HFF-Myc (cell line): ENCODE results near the gene STK24.

Experiments
- DNase-seq: peaks from one replicate; pipeline ENCODE4 v3.0.0-alpha.2; 2011; ENCODE audit warnings: low read depth; ENCODE audit errors: extremely low read depth
- H3K4me3 ChIP-seq: replicated peaks from 2 replicates; pipeline ENCODE4 v1.5.1; 2011; ENCODE audit warnings: low read depth, mild to moderate bottlenecking, control low read depth, low read length
- TF ChIP-seq, protein P1 (sequence below): IDR thresholded peaks from 2 replicates; pipeline ENCODE4 v1.5.1; 2012; ENCODE audit warnings: mild to moderate bottlenecking, low read depth, low read length, control low read depth; ENCODE audit errors: missing control alignments

The STK24 gene

DNA sequence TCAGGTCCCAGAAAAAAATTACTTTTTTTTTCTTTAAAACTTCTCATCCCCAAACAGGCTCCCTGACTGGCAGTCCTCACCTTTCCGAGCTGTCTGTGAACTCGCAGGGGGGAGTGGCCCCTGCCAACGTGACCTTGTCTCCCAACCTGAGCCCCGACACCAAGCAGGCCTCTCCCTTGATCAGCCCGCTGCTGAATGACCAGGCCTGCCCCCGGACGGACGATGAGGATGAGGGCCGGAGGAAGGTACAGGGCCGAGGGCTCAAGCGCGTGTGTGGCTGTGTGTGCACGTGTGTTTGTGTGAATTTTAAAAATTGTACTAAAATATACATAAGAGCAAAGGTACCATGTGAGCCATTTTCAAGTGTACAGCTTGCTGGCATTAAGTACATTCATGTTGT, 167.6 kb downstream of the STK24 start:
- no peak overlapping the region for H3K4me3 ChIP-seq
- DNase-seq: no peak
- TF ChIP-seq, protein P1, sequence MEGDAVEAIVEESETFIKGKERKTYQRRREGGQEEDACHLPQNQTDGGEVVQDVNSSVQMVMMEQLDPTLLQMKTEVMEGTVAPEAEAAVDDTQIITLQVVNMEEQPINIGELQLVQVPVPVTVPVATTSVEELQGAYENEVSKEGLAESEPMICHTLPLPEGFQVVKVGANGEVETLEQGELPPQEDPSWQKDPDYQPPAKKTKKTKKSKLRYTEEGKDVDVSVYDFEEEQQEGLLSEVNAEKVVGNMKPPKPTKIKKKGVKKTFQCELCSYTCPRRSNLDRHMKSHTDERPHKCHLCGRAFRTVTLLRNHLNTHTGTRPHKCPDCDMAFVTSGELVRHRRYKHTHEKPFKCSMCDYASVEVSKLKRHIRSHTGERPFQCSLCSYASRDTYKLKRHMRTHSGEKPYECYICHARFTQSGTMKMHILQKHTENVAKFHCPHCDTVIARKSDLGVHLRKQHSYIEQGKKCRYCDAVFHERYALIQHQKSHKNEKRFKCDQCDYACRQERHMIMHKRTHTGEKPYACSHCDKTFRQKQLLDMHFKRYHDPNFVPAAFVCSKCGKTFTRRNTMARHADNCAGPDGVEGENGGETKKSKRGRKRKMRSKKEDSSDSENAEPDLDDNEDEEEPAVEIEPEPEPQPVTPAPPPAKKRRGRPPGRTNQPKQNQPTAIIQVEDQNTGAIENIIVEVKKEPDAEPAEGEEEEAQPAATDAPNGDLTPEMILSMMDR: no peak

DNA sequence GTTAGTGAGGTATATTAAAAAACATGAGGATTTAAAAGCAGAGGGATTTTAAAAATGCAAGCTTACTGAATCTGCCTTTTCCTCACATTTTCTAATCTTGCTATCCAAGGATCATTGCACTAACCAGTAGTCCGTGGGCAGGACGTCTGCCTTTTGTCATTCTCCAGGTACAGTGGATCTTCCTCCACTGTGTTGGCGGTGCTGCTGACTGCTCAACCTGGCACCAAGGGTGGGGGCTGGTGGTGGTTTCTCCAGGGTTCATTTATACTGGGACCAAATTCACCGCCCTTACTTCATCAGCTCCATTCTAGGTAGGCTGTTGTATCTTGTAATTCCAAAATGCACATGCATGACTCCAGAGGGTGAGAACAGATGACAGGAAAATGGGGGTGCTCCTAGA, 169.3 kb downstream of the STK24 start:
- H3K4me3 ChIP-seq: no peak overlapping the region
- TF ChIP-seq, protein P1: no peak
- no peak for DNase-seq

DNA sequence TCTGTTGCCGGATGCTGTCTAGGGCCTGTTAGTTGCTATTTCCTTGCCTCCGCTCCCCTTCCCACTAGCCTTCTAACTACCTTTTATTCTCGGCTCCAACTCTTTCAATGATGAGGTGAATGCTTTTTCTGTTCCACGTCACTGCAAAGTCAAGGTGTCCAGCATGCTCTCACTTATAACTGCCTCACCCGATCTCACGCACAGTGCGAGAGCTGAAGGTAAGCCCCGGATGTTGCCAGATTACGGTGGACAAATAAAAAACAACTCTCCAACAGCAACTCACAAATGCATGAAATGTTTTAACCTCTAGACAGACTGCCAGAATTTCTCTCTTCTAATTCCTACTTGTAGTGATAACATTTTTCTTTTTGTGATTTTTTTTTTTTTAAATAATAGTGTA, 169.9 kb downstream of the STK24 start:
- TF ChIP-seq, protein P1: no peak
- DNase-seq: no peak

DNA sequence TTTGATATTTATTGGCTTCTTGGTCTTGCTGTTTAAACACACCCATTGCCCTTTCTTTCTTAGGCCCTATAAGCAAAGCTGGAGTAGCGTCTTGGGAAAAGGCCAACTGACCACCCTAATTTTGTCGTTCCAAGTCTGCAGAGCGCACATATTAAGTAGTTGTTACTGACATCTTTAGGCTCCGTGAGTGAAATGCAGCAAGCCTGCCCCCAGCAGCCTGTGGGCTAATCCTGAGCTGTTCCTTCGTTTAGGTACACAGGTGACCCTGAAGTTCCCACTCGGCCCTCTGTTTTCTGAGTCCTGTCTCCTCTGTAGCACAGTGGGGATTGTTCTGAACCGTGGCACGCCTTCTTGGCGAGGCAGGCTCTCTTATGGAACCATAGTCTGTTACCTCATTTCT, 170.5 kb downstream of the STK24 start:
- DNase-seq: no peak
- TF ChIP-seq, protein P1: no peak
- H3K4me3 ChIP-seq: no peak overlapping the region

More for the DNA sequence above, 169.9 kb downstream of the STK24 start:
- no peak overlapping the region for H3K4me3 ChIP-seq

DNA sequence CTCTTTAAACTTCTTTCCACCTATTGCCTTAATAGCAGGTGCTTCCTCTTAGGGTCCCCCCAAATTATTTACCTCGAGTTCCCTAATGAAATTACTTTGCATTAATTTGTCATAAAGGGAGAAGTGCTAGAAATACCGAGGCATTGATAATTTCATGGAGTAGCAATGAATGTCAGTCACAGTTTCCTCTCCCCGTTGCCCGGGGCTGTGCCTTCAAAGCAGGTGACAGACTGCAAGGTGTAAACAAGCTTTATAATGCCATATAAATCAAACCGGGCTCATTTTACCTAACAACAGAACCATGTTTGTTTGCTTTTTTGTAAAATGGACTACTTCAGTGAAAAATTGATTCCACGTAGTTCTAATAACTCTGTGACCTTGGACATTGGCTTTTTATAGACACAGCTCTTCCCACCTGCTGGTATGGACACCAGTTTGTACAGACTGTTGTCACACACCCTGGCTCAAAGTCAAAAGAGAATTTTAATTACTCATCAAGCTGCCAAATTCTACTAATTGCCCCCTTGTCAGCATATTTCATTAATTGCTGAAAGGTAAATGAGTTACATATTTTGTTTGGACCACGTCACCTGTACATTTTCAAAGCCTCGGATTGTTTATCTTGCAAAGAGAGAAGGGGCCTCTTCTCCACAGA, 171.1 kb downstream of the STK24 start:
- DNase-seq: no peak
- no peak overlapping the region for H3K4me3 ChIP-seq
- TF ChIP-seq, protein P1: no peak

DNA sequence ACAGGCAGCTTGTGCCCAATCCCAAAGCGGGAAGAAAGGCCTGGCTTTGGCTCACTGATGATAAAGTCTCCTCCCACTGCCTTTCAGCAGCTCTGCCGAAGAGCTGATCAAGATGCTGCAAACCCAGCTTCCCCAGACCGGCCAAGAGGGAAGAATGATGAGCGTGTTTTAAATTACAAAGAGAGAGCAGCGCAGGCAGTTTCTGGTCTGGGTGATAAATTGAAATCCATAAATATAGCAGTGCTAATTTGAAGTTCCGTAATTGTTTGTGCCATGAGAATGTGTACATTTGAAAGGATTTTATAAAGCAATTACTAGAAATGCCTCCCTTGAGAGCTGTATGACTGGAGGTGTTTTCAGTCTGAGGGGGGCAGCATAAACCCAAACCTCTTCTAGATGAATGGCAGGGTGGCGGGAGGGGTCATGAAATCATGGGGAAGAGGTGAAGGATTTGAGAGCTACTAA, 171.8 kb downstream of the STK24 start:
- DNase-seq: no peak
- TF ChIP-seq, protein P1: no peak
- H3K4me3 ChIP-seq: no peak overlapping the region

DNA sequence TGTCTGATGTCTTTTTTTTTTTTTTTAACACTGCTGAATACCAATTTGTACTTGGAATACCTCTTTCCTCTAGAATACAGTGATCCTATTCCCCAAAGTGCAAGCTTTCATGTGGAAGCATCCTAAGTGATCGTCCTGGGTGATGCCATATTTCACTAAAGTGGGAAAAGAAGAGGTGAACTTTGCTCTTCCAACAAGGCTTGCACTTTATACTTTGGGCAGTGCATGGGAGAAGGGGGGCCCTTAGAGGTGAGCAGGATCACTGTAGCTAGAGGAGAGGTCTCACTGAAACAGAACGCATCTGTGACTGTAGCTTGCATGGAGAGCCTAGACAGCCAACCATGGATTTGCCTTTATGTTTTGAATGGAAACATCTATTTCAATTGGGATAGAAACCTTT, 173.8 kb downstream of the STK24 start:
- TF ChIP-seq, protein P1: no peak
- H3K4me3 ChIP-seq: no peak overlapping the region
- no peak for DNase-seq
